NCI-H128 (cell line): Measurements from ENCODE around the gene SIDT1.
"Not testable (repeated sequence)": the region's sequence is repeated elsewhere in the genome, so short reads cannot be mapped to it uniquely, and the experiment has no call there.

Experiments used
- DNase-seq: peaks from one replicate; lab custom pipeline; 2025; ENCODE audit not compliant: unreplicated experiment; lab: John Stamatoyannopoulos, UW

SIDT1 gene

GRCh38 chr3:113631573-113631972 lies 99.2 kb downstream of the SIDT1 start:
- no peak for DNase-seq

GRCh38 chr3:113634782-113635474 lies 102.6 kb downstream of the SIDT1 start:
- no peak for DNase-seq

GRCh38 chr3:113636034-113636433 lies 103.7 kb downstream of the SIDT1 start:
- not testable (repeated sequence) for DNase-seq

- no peak for DNase-seq
These were observed 105.4 kb downstream of the SIDT1 start for GRCh38 chr3:113637756-113638155.

GRCh38 chr3:113638910-113639309 lies 106.6 kb downstream of the SIDT1 start:
- DNase-seq, result peak; percentile 24

- no peak for DNase-seq
These were observed 111.2 kb downstream of the SIDT1 start for GRCh38 chr3:113643583-113643982.

GRCh38 chr3:113648524-113648923 lies 116.2 kb downstream of the SIDT1 start:
- no peak for DNase-seq

GRCh38 chr3:113649174-113649845 lies 117.0 kb downstream of the SIDT1 start:
- DNase-seq, result no peak

- DNase-seq, result no peak
These were observed 122.0 kb downstream of the SIDT1 start for GRCh38 chr3:113654310-113654709.

GRCh38 chr3:113654851-113655250 lies 122.5 kb downstream of the SIDT1 start:
- no peak for DNase-seq

- DNase-seq, result no peak
These were observed 125.8 kb downstream of the SIDT1 start for GRCh38 chr3:113658107-113658506.

- DNase-seq, result no peak
These were observed 126.8 kb downstream of the SIDT1 start for GRCh38 chr3:113659101-113659541.

GRCh38 chr3:113659996-113660395 lies 127.6 kb downstream of the SIDT1 start:
- DNase-seq, result no peak

GRCh38 chr3:113660458-113660857 lies 128.1 kb downstream of the SIDT1 start:
- DNase-seq, result no peak

GRCh38 chr3:113660896-113661295 lies 128.5 kb downstream of the SIDT1 start:
- DNase-seq, result no peak

- DNase-seq, result no peak
These were observed 130.5 kb downstream of the SIDT1 start for GRCh38 chr3:113662824-113663223.

- DNase-seq, result no peak
These were observed 131.0 kb downstream of the SIDT1 start for GRCh38 chr3:113663324-113663750.

GRCh38 chr3:113663761-113664160 lies 131.4 kb downstream of the SIDT1 start:
- no peak for DNase-seq

- DNase-seq, result no peak
These were observed 132.3 kb downstream of the SIDT1 start for GRCh38 chr3:113664523-113665094.

- DNase-seq, result no peak
These were observed 135.7 kb downstream of the SIDT1 start for GRCh38 chr3:113668015-113668414.

GRCh38 chr3:113673593-113673992 lies 141.2 kb downstream of the SIDT1 start:
- no peak for DNase-seq

- no peak for DNase-seq
These were observed 143.9 kb downstream of the SIDT1 start for GRCh38 chr3:113676261-113676660.
